HUES6 (cell line): ENCODE measurements around the gene DCLK2.

Experiments
- H3K27ac ChIP-seq: 2 replicates; pipeline ENCODE4 v1.7.0; 2013; ENCODE audit warnings: low read depth, mild to moderate bottlenecking, low read length, inconsistent platforms
- H3K27me3 ChIP-seq: 2 replicates; pipeline ENCODE4 v1.6.1; 2013; ENCODE audit warnings: low read length; ENCODE audit not compliant: control insufficient read depth, insufficient read depth
- H3K36me3 ChIP-seq: 2 replicates; pipeline ENCODE4 v1.6.1; 2013; ENCODE audit warnings: low read length; ENCODE audit not compliant: control insufficient read depth, insufficient read depth
- H3K4me1 ChIP-seq: 2 replicates; pipeline ENCODE4 v1.6.1; 2013; ENCODE audit warnings: low read length; ENCODE audit not compliant: control insufficient read depth, insufficient read depth
- H3K4me3 ChIP-seq: 2 replicates; pipeline ENCODE4 v1.5.1; 2013; ENCODE audit warnings: low read depth, low read length
- H3K9ac ChIP-seq: one replicate; pipeline ENCODE4 v1.6.1; 2013; ENCODE audit warnings: mild to moderate bottlenecking, low read length
- H3K9me3 ChIP-seq: 2 replicates; pipeline ENCODE4 v1.6.1; 2013; ENCODE audit warnings: low read depth, low read length; ENCODE audit not compliant: control insufficient read depth, insufficient read depth

DCLK2 gene

GRCh38 chr4:150237110-150237872 lies 159.0 kb downstream of the DCLK2 start:
- H3K9ac ChIP-seq: no peak overlapping the region
- no peaks in the 10 kb centered on the region for H3K36me3 ChIP-seq
- no peak overlapping the region for H3K4me3 ChIP-seq
- H3K27me3 ChIP-seq: no peaks in the 10 kb centered on the region
- H3K9me3 ChIP-seq: no peaks in the 10 kb centered on the region
- H3K4me1 ChIP-seq: peaks cover 6% of the 10 kb centered on the region
- no peak overlapping the region for H3K27ac ChIP-seq

GRCh38 chr4:150238591-150238990 lies 160.3 kb downstream of the DCLK2 start:
- H3K27me3 ChIP-seq: no peaks in the 10 kb centered on the region
- H3K4me3 ChIP-seq: no peak overlapping the region
- no peak overlapping the region for H3K9ac ChIP-seq
- H3K27ac ChIP-seq: no peak overlapping the region
- H3K4me1 ChIP-seq: peaks cover 6% of the 10 kb centered on the region
- no peaks in the 10 kb centered on the region for H3K9me3 ChIP-seq
- H3K36me3 ChIP-seq: no peaks in the 10 kb centered on the region

- Histone ChIP-seq H3K9me3 (no peaks in the 10 kb centered on the region), H3K27ac (no peak overlapping the region), H3K9ac (no peak overlapping the region), H3K27me3 (no peaks in the 10 kb centered on the region), H3K4me1 (peaks cover 10% of the 10 kb centered on the region), H3K4me3 (no peak overlapping the region), H3K36me3 (no peaks in the 10 kb centered on the region)
These were observed 161.8 kb downstream of the DCLK2 start for GRCh38 chr4:150240011-150240410.

- Histone ChIP-seq H3K4me1 (peaks cover 10% of the 10 kb centered on the region), H3K27me3 (no peaks in the 10 kb centered on the region), H3K27ac (no peak overlapping the region), H3K9me3 (no peaks in the 10 kb centered on the region), H3K9ac (no peak overlapping the region), H3K36me3 (no peaks in the 10 kb centered on the region), H3K4me3 (no peak overlapping the region)
These were observed 164.7 kb downstream of the DCLK2 start for GRCh38 chr4:150242820-150243458.

DNA sequence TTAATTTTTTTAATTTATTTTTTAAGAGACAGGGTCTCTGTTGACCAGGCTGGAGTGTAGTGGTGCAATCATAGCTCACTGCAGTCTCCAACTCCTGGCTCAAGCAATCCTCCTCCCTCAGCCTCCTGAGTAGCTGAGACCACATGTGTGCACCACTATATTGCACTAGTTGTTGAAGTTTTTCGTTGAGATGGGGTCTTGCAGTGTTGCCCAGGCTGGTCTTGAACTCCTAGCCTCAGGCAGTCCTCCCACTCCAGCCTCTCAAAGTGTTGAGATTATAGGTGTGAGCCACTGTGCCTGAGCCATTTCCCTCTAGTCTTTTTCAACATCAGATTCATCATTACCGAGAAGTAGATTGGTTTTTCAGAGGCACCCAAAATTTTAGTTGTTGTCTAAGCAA lies 165.7 kb downstream of the DCLK2 start:
- H3K36me3 ChIP-seq: no peaks in the 10 kb centered on the region
- no peak overlapping the region for H3K4me3 ChIP-seq
- H3K9me3 ChIP-seq: no peaks in the 10 kb centered on the region
- H3K4me1 ChIP-seq: peaks cover 10% of the 10 kb centered on the region
- no peaks in the 10 kb centered on the region for H3K27me3 ChIP-seq
- H3K27ac ChIP-seq: no peak overlapping the region
- H3K9ac ChIP-seq: no peak overlapping the region

DNA sequence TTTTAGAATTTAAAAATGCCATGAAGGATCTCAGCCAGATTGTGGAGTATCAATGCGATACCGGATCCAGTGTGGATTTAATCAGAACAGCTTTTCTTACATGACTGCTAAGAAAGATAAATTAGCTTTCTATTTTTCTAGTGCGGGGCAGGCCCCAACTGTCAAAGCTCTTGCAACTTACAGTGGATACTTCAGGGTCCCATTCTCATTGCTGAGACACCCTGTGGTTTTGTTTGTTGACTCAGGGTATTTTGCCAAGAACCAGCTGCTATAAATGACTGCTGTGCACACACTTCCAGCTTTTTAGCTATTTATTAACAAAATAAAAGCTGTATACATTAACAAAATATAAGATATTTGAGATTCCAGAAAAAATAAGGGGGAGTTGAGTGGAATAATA lies 166.4 kb downstream of the DCLK2 start:
- Histone ChIP-seq H3K36me3 (no peaks in the 10 kb centered on the region), H3K4me3 (no peak overlapping the region), H3K27me3 (no peaks in the 10 kb centered on the region), H3K9me3 (no peaks in the 10 kb centered on the region), H3K4me1 (peaks cover 10% of the 10 kb centered on the region), H3K27ac (no peak overlapping the region), H3K9ac (no peak overlapping the region)

DNA sequence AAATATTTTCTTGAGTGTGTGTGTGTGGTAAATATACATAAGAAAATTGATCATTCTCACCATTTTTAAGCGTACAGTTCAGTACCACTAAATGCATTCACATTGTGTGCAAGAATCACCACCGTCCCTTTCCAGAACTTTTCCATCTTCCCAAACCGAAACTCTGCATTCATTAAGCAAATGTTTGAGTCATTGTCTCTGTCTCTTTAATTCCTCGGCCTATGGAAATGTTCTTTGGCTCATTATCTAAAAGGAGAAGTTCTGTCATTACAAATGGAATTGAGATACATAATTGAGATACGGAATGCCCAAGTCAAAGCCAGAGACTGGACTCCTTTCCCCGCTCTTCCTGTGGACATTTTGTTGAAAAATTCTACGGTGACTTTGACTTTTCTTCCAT lies 168.9 kb downstream of the DCLK2 start:
- H3K4me3 ChIP-seq: no peak overlapping the region
- H3K27me3 ChIP-seq: no peaks in the 10 kb centered on the region
- no peak overlapping the region for H3K27ac ChIP-seq
- H3K4me1 ChIP-seq: peaks cover 10% of the 10 kb centered on the region
- H3K9ac ChIP-seq: no peak overlapping the region
- no peaks in the 10 kb centered on the region for H3K36me3 ChIP-seq
- H3K9me3 ChIP-seq: no peaks in the 10 kb centered on the region

DNA sequence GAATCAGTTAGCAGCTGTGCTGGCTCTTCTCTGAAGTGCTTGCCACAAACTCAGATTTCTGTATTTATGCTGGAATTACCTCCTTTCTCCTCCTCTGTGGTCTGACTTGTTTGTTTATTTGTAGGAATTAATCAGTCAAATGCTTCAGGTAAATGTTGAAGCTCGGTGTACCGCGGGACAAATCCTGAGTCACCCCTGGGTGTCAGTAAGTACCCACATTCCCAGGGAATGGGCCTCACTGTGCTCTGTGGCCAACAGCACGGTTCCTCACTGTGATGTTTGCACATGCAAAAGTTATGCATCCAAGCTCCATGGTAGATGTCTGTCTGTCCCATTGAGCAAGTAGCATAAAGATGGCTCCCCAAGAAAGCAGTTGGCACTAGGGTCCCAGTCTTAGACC lies 169.9 kb downstream of the DCLK2 start:
- Histone ChIP-seq H3K27ac (no peak overlapping the region), H3K4me1 (peaks cover 10% of the 10 kb centered on the region), H3K27me3 (no peaks in the 10 kb centered on the region), H3K4me3 (no peak overlapping the region), H3K36me3 (no peaks in the 10 kb centered on the region), H3K9me3 (no peaks in the 10 kb centered on the region), H3K9ac (no peak overlapping the region)

GRCh38 chr4:150250293-150250997 lies 172.2 kb downstream of the DCLK2 start:
- Histone ChIP-seq H3K4me3 (no peak overlapping the region), H3K9me3 (peaks cover 4% of the 10 kb centered on the region; the same call in 1 of the 2 replicates), H3K36me3 (no peaks in the 10 kb centered on the region), H3K4me1 (peaks cover 7% of the 10 kb centered on the region), H3K27ac (no peak overlapping the region), H3K27me3 (no peaks in the 10 kb centered on the region), H3K9ac (no peak overlapping the region)

DNA sequence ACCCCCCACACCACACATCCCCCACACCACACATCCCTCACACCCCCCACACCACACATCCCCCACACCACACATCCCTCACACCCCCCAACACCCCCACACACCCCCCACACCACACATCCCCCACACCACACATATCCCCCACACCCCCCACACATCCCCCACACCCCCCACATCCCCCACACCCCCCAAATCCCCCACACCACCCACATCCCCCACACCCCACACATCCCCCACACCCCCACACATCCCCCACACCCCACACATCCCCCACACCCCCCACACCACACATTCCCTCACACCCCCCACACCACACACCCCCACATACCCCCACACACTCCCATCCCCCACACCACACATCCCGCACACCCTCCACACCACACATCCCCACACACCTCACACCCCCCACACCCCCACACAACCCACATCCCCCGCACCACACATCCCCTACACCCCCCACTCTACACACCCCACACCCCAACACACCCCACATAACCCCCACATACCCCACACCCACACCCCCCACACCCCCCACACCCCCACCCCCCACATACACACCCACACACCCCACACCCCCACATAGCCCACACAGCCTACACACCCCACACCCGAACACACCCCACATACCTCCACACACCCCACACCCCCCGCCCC lies 172.9 kb downstream of the DCLK2 start:
- Histone ChIP-seq H3K4me3 (no peak overlapping the region), H3K9me3 (peaks cover 4% of the 10 kb centered on the region; the same call in 1 of the 2 replicates), H3K27me3 (no peaks in the 10 kb centered on the region), H3K27ac (no peak overlapping the region), H3K4me1 (peaks cover 10% of the 10 kb centered on the region), H3K36me3 (no peaks in the 10 kb centered on the region), H3K9ac (no peak overlapping the region)
